Naive thymus-derived CD4-positive, alpha-beta T cell (primary cell): ENCODE data around the gene PIEZO2. TPM values are rescaled to one million over a fixed set of nuclear protein-coding genes. Genes with fewer than 3 reads are reported as not detected.

Experiments
- ATAC-seq: fragments of 150-1000 bp; cut with Tn5 transposase; 2 replicates; pipeline ENCODE4 v1.10.0; 2021; ENCODE audit warnings: mild to moderate bottlenecking, moderate library complexity
- CTCF ChIA-PET: fragments of 350-600 bp; sonication (Branson Sonifier 250); formaldehyde crosslinking; loops from one replicate; lab custom pipeline; 2021; ENCODE audit warnings: antibody characterized with exemption; lab: Charles Lee
- POLR2A ChIA-PET: fragments of 350-600 bp; sonication (Branson Sonifier 250); formaldehyde crosslinking; loops from one replicate; lab custom pipeline; 2021; ENCODE audit warnings: antibody characterized with exemption, inconsistent platforms; lab: Charles Lee
- DNase-seq, 9 donors: peaks; one replicate each; pipeline versions ENCODE4 v3.0.0 to v3.0.0-alpha.2; 2020 to 2022; ENCODE audit warnings: mixed read lengths in 1 of 9
- H3K27ac ChIP-seq: one replicate; pipeline ENCODE4 v1.7.0; 2013; ENCODE audit warnings: mild to moderate bottlenecking, low read depth, low read length, moderate library complexity
- H3K27me3 ChIP-seq, 2 donors: one replicate each; pipeline ENCODE4 v1.7.0; 2013; ENCODE audit warnings: low read length in 2 of 2, mild to moderate bottlenecking in 2 of 2, moderate library complexity in 2 of 2; ENCODE audit not compliant: control insufficient read depth in 2 of 2, insufficient read depth in 2 of 2
- H3K36me3 ChIP-seq, 3 experiments: 1 replicate in 2 of 3; 2 replicates in 1 of 3; pipeline ENCODE4 v1.7.0; 2013; ENCODE audit warnings: low read length in 3 of 3, mild to moderate bottlenecking in 3 of 3, moderate library complexity in 1 of 3; ENCODE audit not compliant: insufficient read depth in 3 of 3, control insufficient read depth in 2 of 3
- H3K4me1 ChIP-seq, 2 donors: one replicate each; pipeline ENCODE4 v1.7.0; 2013; ENCODE audit warnings: low read length in 2 of 2, mild to moderate bottlenecking in 2 of 2, moderate library complexity in 1 of 2; ENCODE audit not compliant: control insufficient read depth in 2 of 2, insufficient read depth in 2 of 2
- H3K4me3 ChIP-seq: 2 replicates; pipeline ENCODE4 v1.7.0; 2013; ENCODE audit warnings: mild to moderate bottlenecking, low read length
- H3K9me3 ChIP-seq, 3 experiments: 1 replicate in 2 of 3; 2 replicates in 1 of 3; pipeline ENCODE4 v1.7.0; 2013; ENCODE audit warnings: low read length in 3 of 3; ENCODE audit not compliant: control insufficient read depth in 2 of 3
- H3K27ac Mint-ChIP-seq, 9 donors: one replicate each; pipeline ENCODE4 v1.8.0; 2020 to 2022; ENCODE audit warnings: mixed read lengths in 9 of 9, mild to moderate bottlenecking in 8 of 9, moderate library complexity in 5 of 9, inconsistent platforms in 2 of 9
- H3K27me3 Mint-ChIP-seq, 5 donors: one replicate each; pipeline ENCODE4 v1.8.0; 2021 to 2022; ENCODE audit warnings: mixed read lengths in 5 of 5, mild to moderate bottlenecking in 1 of 5
- H3K36me3 Mint-ChIP-seq, 5 donors: one replicate each; pipeline ENCODE4 v1.8.0; 2020 to 2022; ENCODE audit warnings: mixed read lengths in 5 of 5, mild to moderate bottlenecking in 3 of 5, inconsistent platforms in 1 of 5
- H3K4me1 Mint-ChIP-seq, 7 donors: one replicate each; pipeline ENCODE4 v1.8.0; 2020 to 2022; ENCODE audit warnings: mixed read lengths in 7 of 7, mild to moderate bottlenecking in 3 of 7, inconsistent platforms in 1 of 7
- H3K4me3 Mint-ChIP-seq, 10 donors: one replicate each; pipeline ENCODE4 v1.8.0; 2020 to 2022; ENCODE audit warnings: mild to moderate bottlenecking in 10 of 10, mixed read lengths in 10 of 10, moderate library complexity in 6 of 10, inconsistent platforms in 2 of 10
- H3K9me3 Mint-ChIP-seq, 11 donors: one replicate each; pipeline ENCODE4 v1.8.0; 2020 to 2022; ENCODE audit warnings: mixed read lengths in 11 of 11, mild to moderate bottlenecking in 4 of 11, inconsistent platforms in 1 of 11, moderate library complexity in 1 of 11
- intact Hi-C, 2 donors: fragments of 100-400 bp; cut with micrococcal nuclease; formaldehyde crosslinking; loops; one replicate each; pipeline ENCODE4 v1.15.1; 2023
- polyA plus RNA-seq, 2 donors: library from polyadenylated mRNA; unstranded; fragments of 300-500 nt; fragmentation: Illumina TruSeq; gene quantifications; one replicate each; pipeline ENCODE4 v1.2.3, GENCODE V29; 2021
- total RNA-seq, 6 experiments: library from RNA in 5 of 6; stranded (reverse) in 5 of 6; gene quantifications; 1 replicate in 5 of 6; 2 replicates in 1 of 6; pipeline ENCODE4 v1.2.3 and lab custom pipeline; 2021 to 2026

Gene PIEZO2
- total and polyA plus RNA-seq, 7 experiments from 2014 or later = not detected

GRCh38 chr18:11050966-11051365, 98.4 kb downstream of the PIEZO2 start:
- no peak overlapping the region for H3K27ac Mint-ChIP-seq
- ChIA-PET POLR2A (no interaction called here), CTCF (no interaction called here)
- no peaks in the 10 kb centered on the region for H3K36me3 ChIP-seq
- no peaks in the 10 kb centered on the region for H3K27me3 ChIP-seq
- H3K36me3 Mint-ChIP-seq = no peaks in the 10 kb centered on the region
- H3K9me3 Mint-ChIP-seq = peaks cover 0 to 2% (median 0%) of the 10 kb centered on the region in 11 donors
- no peak overlapping the region for H3K27ac ChIP-seq
- no peaks in the 10 kb centered on the region for H3K9me3 ChIP-seq
- H3K4me3 Mint-ChIP-seq = no peak overlapping the region
- H3K4me1 Mint-ChIP-seq = no peaks in the 10 kb centered on the region
- ATAC-seq (no peak), DNase-seq (no peak)
- peaks cover 0 to 4% (median 0%) of the 10 kb centered on the region in 5 donors for H3K27me3 Mint-ChIP-seq
- H3K4me3 ChIP-seq = no peak overlapping the region
- intact Hi-C loops = no loop called here
- H3K4me1 ChIP-seq = no peaks in the 10 kb centered on the region

GRCh38 chr18:11047817-11048216, 101.6 kb downstream of the PIEZO2 start:
- Histone ChIP-seq H3K27ac (no peak overlapping the region), H3K36me3 (no peaks in the 10 kb centered on the region), H3K4me1 (no peaks in the 10 kb centered on the region), H3K9me3 (no peaks in the 10 kb centered on the region), H3K27me3 (no peaks in the 10 kb centered on the region), H3K4me3 (no peak overlapping the region)
- Mint-ChIP-seq H3K4me1 (no peaks in the 10 kb centered on the region), H3K36me3 (no peaks in the 10 kb centered on the region), H3K27me3 (peaks cover 0 to 4% (median 0%) of the 10 kb centered on the region in 5 donors), H3K4me3 (no peak overlapping the region), H3K27ac (no peak overlapping the region), H3K9me3 (peaks cover 0 to 2% (median 0%) of the 10 kb centered on the region in 11 donors)
- intact Hi-C loops = no loop called here
- ChIA-PET CTCF (no interaction called here), POLR2A (no interaction called here)
- ATAC-seq (no peak), DNase-seq (no peak)

- Mint-ChIP-seq H3K4me1 (no peaks in the 10 kb centered on the region), H3K4me3 (no peak overlapping the region), H3K9me3 (peaks cover 0 to 2% (median 0%) of the 10 kb centered on the region in 11 donors), H3K27me3 (peaks cover 2 to 8% (median 3%) of the 10 kb centered on the region in 5 donors), H3K36me3 (no peaks in the 10 kb centered on the region), H3K27ac (no peak overlapping the region)
- DNase-seq = no peak
- no peaks in the 10 kb centered on the region for H3K4me1 ChIP-seq
- no peak for ATAC-seq
- ChIA-PET POLR2A (no interaction called here), CTCF (no interaction called here)
- H3K27ac ChIP-seq = no peak overlapping the region
- intact Hi-C loops = no loop called here
- H3K27me3 ChIP-seq = no peaks in the 10 kb centered on the region
- no peaks in the 10 kb centered on the region for H3K9me3 ChIP-seq
- no peaks in the 10 kb centered on the region for H3K36me3 ChIP-seq
- no peak overlapping the region for H3K4me3 ChIP-seq
Measured at GRCh38 chr18:11047156-11047555, 102.2 kb downstream of the PIEZO2 start.

- no peak for ATAC-seq
- POLR2A ChIA-PET = no interaction called here
Measured at GRCh38 chr18:11046140-11046539, 103.2 kb downstream of the PIEZO2 start.

GRCh38 chr18:11043694-11044093, 105.7 kb downstream of the PIEZO2 start:
- Mint-ChIP-seq H3K9me3 (peaks cover 0 to 2% (median 0%) of the 10 kb centered on the region in 11 donors), H3K27ac (no peak overlapping the region), H3K4me3 (no peak overlapping the region), H3K27me3 (peaks cover 4 to 12% (median 10%) of the 10 kb centered on the region in 5 donors), H3K36me3 (no peaks in the 10 kb centered on the region), H3K4me1 (no peaks in the 10 kb centered on the region)
- intact Hi-C loops = no loop called here
- Histone ChIP-seq H3K4me3 (no peak overlapping the region), H3K9me3 (no peaks in the 10 kb centered on the region), H3K27me3 (no peaks in the 10 kb centered on the region), H3K4me1 (no peaks in the 10 kb centered on the region), H3K27ac (no peak overlapping the region), H3K36me3 (no peaks in the 10 kb centered on the region)
- CTCF ChIA-PET = no interaction called here
- DNase-seq (no peak), ATAC-seq (no peak)
- POLR2A ChIA-PET = no interaction called here

More at GRCh38 chr18:11046140-11046539, 103.2 kb downstream of the PIEZO2 start:
- no peak overlapping the region for H3K4me3 ChIP-seq
- no peak overlapping the region for H3K27ac ChIP-seq
- H3K4me1 ChIP-seq = no peaks in the 10 kb centered on the region
- no peak for DNase-seq
- Mint-ChIP-seq H3K27ac (no peak overlapping the region), H3K36me3 (no peaks in the 10 kb centered on the region), H3K4me1 (no peaks in the 10 kb centered on the region), H3K9me3 (peaks cover 0 to 2% (median 0%) of the 10 kb centered on the region in 11 donors), H3K4me3 (no peak overlapping the region), H3K27me3 (peaks cover 4 to 10% (median 9%) of the 10 kb centered on the region in 5 donors)
- no peaks in the 10 kb centered on the region for H3K36me3 ChIP-seq
- H3K27me3 ChIP-seq = no peaks in the 10 kb centered on the region
- CTCF ChIA-PET = no interaction called here
- intact Hi-C loops = no loop called here
- no peaks in the 10 kb centered on the region for H3K9me3 ChIP-seq

- ChIA-PET POLR2A (no interaction called here), CTCF (no interaction called here)
Measured at GRCh38 chr18:11042247-11042646, 107.1 kb downstream of the PIEZO2 start.

More at GRCh38 chr18:11042247-11042646, 107.1 kb downstream of the PIEZO2 start:
- Mint-ChIP-seq H3K9me3 (peaks cover 0 to 2% (median 0%) of the 10 kb centered on the region in 11 donors), H3K4me1 (no peaks in the 10 kb centered on the region), H3K27ac (no peak overlapping the region), H3K4me3 (no peak overlapping the region), H3K36me3 (no peaks in the 10 kb centered on the region), H3K27me3 (peaks cover 5 to 12% (median 10%) of the 10 kb centered on the region in 5 donors)
- no peaks in the 10 kb centered on the region for H3K27me3 ChIP-seq
- H3K4me3 ChIP-seq = no peak overlapping the region
- no peak for ATAC-seq
- no peaks in the 10 kb centered on the region for H3K36me3 ChIP-seq
- no peaks in the 10 kb centered on the region for H3K9me3 ChIP-seq
- DNase-seq = no peak
- intact Hi-C loops = no loop called here
- H3K27ac ChIP-seq = no peak overlapping the region
- H3K4me1 ChIP-seq = no peaks in the 10 kb centered on the region
